Mammary epithelial cell (primary cell): ENCODE measurements around the gene XPO6.

Experiments
- CTCF ChIP-seq, 2 donors: IDR thresholded peaks in 1 of 2; conservative IDR thresholded peaks in 1 of 2; 2 replicates each; pipeline ENCODE4 v1.5.1; 2011 to 2012; ENCODE audit warnings: inconsistent platforms in 2 of 2, low read length in 2 of 2, mild to moderate bottlenecking in 2 of 2, control low read depth in 1 of 2, low read depth in 1 of 2; ENCODE audit not compliant: insufficient read depth in 1 of 2; ENCODE audit errors: extremely low read depth in 1 of 2
- EZH2 ChIP-seq: IDR thresholded peaks from 2 replicates; pipeline ENCODE4 v1.6.1; 2012; ENCODE audit warnings: low read length, inconsistent platforms, borderline replicate concordance

- TF ChIP-seq CTCF (conservative IDR thresholded peaks at IDR 0.05 in 1 of 2, IDR thresholded peaks at IDR 0.05 in 1 of 2; ENCODE audit: extremely low read depth in 1 of 2, insufficient read depth in 1 of 2, low read depth in 1 of 2, low read length in 2 of 2) (no peak), EZH2 (no peak)
These were observed 48.4 kb upstream of the XPO6 start for GRCh38 chr16:28260193-28260592.
